Smooth muscle cell of the umbilical artery (primary cell): ENCODE measurements around the gene GPR137B. TPM values are rescaled to one million over a fixed set of nuclear protein-coding genes. Genes with fewer than 3 reads are reported as not detected.

Experiments
- total RNA-seq: library from RNA; depleted of rRNA; stranded (reverse); fragments of >200 nt; gene quantifications from 2 replicates; pipeline ENCODE4 v1.2.3, GENCODE V29; 2014

The GPR137B gene, protein sequence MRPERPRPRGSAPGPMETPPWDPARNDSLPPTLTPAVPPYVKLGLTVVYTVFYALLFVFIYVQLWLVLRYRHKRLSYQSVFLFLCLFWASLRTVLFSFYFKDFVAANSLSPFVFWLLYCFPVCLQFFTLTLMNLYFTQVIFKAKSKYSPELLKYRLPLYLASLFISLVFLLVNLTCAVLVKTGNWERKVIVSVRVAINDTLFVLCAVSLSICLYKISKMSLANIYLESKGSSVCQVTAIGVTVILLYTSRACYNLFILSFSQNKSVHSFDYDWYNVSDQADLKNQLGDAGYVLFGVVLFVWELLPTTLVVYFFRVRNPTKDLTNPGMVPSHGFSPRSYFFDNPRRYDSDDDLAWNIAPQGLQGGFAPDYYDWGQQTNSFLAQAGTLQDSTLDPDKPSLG
- total RNA-seq, result 14.3 and 14.8 TPM in 2 replicates

DNA sequence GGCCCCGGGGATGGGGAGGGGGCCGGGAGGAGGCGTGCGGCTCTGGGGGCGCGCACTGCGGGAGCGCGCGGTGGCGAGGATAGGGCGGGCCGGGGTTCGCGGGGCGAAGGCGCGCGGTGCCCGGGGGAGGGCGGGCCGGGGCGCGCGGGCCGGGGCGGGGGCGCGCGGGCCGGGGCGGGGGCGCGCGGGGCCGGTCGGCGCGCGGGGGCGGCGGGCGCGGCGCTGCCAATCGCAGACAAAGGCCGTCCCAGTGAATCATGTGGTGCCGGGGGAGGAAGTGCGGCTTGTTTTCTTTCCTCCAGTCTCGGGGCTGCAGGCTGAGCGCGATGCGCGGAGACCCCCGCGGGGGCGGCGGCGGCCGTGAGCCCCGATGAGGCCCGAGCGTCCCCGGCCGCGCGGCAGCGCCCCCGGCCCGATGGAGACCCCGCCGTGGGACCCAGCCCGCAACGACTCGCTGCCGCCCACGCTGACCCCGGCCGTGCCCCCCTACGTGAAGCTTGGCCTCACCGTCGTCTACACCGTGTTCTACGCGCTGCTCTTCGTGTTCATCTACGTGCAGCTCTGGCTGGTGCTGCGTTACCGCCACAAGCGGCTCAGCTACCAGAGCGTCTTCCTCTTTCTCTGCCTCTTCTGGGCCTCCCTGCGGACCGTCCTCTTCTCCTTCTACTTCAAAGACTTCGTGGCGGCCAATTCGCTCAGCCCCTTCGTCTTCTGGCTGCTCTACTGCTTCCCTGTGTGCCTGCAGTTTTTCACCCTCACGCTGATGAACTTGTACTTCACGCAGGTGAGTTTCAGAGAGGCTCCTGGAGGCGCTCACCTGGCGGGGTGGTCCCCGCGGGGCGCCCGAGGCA, at the start of gene GPR137B:
TSS of gene GPR137B (plus strand) at position 287 of the 851 bp plus-strand sequence. CDS start at position 371, 84 bp downstream.

Other genes with a start within 250 kb of the GPR137B start
- 62.6 and 66.5 TPM in 2 replicates for gene NID1, start 77.4 kb upstream of the GPR137B start, total RNA-seq
- gene ERO1B, start 139.4 kb downstream of the GPR137B start, total RNA-seq, result 8.3 and 11.2 TPM in 2 replicates